Measurements from ENCODE around the gene RAB40C.

DNA sequence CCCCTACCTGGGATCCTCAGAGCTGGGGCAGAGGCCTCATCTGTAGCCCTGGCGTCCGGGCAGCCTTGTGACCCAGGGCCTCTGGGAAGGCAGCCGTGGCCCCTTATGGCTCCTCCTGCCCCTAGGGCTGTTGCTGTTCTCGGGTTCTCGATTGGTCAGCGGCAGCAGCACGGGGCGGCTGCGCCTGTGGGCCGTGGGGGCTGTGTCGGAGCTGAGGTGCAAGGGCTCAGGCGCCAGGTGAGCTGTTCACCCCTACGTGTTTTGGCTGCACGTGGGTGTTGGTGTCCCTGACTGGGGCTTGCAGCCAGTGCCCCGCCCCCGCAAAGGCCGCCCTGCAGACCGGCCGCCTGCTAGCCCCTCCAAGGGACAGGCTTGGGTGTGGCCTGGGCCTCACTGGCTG is 72.2 kb downstream of the RAB40C start:
- TF ChIP-seq, protein P1, sequence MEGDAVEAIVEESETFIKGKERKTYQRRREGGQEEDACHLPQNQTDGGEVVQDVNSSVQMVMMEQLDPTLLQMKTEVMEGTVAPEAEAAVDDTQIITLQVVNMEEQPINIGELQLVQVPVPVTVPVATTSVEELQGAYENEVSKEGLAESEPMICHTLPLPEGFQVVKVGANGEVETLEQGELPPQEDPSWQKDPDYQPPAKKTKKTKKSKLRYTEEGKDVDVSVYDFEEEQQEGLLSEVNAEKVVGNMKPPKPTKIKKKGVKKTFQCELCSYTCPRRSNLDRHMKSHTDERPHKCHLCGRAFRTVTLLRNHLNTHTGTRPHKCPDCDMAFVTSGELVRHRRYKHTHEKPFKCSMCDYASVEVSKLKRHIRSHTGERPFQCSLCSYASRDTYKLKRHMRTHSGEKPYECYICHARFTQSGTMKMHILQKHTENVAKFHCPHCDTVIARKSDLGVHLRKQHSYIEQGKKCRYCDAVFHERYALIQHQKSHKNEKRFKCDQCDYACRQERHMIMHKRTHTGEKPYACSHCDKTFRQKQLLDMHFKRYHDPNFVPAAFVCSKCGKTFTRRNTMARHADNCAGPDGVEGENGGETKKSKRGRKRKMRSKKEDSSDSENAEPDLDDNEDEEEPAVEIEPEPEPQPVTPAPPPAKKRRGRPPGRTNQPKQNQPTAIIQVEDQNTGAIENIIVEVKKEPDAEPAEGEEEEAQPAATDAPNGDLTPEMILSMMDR (IDR thresholded peaks at IDR 0.05), result no peak
- no peak for TF ChIP-seq EP300 (IDR thresholded peaks at IDR 0.05)
- no peak for TF ChIP-seq POLR2A (IDR thresholded peaks at IDR 0.05)

Measured in sigmoid colon (tissue), 4 donors.